Epidermal melanocyte (primary cell): ENCODE results near the gene MYOM1.
A peak's percentile ranks its signal among the peaks of the same experiment; 100 is the strongest.

ENCODE experiments used
- DNase-seq: peaks from one replicate; pipeline ENCODE4 v3.0.0; 2011; ENCODE audit warnings: low spot score; ENCODE audit not compliant: insufficient read length

Gene MYOM1

DNA sequence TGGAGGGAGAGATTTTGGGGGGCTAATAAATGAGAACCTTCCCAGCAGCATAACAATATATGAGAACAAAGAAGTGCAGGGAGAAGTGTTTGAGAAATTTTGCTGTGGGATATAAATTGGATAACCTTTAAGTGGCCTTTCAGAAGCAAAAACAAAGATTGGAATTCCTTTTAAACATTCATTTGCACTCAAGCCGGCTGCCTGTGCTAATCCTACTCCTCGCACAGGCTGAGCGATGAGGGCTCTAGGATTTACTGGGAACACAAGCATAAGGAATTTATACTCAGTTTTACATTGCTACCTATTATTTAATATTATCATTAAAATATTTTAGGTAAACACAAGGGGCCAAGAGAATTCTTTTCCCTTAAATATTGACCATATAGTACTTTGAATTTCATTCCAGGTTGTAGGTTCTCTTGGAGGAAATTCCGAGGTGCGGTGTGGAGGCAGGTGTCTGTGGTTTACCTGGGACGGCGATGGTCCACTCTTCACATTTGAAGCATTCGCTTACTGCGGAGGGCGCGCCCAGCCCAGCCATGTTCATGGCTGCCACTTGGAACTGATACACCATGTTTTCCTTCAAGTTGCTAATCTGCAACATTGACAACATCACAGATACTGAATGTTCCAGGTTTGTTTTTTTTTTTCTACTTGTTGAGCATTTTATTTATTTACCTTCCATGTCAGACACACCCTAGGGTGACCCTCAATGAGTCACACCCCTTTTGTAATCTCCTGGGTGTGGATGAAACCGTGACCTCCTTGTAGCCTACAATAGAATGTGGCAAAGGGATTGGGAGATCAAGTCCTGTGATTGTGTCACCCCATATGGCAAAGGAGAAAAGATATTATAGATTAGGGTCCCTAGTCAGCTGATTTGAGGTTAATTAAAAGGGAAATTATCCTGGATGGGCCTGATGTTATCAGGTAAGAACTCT, 100.1 kb downstream of the MYOM1 start:
- no peak for DNase-seq

DNA sequence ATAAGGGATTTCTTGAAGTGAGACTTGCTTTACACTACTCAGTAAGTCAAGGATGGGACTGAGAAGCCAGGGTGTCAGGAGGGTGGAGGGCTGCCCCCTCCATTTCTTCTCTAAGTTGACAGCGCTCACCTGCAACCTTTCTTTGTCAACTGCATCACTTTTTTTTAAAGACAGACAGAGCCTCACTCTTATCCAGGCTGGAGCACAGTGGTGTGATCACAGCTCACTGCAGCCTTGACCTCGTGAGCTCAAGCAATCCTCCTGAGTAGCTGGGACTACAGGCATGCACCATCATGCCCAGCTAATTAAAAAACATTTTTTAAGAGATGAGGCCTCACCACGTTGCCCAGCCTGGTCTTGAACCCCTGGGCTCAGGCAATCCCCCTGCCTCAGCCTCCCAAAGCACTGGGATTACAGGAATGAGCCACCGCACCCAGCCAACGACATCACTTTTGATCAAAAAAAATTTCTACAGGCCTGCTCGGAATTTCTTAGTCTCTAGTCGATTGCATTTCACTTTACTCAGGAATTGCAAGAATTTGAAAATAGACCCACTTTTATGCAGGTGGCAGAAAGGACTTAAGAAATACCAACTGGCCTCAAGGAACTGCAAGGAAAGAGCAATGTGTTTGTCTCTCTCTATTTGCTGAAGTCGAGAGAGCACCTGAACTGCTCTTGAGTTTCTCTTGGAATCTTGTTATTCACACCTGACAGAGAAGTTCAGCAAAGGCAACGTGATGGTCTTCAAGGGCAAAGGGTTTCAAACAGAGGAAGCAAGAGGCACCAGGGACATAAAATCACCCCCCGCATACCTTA, 101.4 kb downstream of the MYOM1 start:
- DNase-seq = no peak

- no peak for DNase-seq
These were observed 102.1 kb downstream of the MYOM1 start for GRCh38 chr18:3117493-3118192.

- DNase-seq = no peak
These were observed 104.2 kb downstream of the MYOM1 start for GRCh38 chr18:3115447-3116030.

- no peak for DNase-seq
These were observed 105.3 kb downstream of the MYOM1 start for GRCh38 chr18:3114451-3114850.

DNA sequence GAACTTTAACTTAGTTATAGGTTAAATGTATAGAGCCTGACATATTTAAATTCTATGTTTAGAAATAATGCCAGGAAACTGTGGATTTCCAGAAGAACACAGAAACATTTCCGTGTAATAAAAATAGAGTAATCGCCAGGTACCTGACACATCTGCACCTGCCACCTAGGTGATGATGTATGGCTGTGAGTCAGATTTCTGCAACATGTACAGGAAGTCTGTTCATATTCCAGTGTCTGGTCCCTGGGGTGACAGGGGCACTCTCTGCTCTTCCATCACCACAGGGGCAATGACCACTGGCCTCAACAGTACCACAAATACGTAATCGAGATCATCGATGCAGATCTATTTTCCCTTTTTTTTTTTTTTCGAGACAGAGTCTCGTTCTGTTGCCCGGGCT, 105.7 kb downstream of the MYOM1 start:
- DNase-seq = no peak

DNA sequence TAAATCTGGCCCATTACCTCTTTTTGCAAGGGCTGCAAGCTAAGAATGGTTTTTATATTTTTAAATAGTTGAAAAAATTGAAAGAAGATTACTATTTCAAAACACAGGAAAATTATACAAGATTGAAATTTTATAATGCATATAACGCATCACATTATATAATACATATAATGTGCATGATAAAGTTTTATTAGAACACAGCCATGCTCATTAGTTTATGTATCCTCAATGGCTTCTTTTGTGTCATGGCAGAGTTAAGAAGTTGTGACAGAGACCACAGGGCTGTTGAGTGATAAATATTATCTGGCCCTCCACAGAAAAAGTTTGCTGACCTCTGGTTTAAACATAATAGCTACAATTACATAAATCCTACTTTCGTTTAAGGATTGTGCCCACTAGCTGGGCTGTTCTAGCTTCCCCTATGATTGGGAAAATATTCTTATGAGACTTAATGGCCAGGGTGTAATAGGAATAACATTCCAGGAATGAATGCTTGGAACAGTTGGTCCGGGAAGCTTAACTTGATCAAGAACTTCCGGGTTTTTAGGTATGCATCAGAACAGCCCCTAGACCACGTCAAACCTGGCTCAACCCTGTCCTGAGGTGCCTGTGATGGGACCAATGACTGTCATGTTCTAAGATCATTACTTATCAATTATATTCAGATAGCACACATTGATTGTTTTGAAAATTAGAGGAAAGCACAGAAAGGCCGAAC, 108.1 kb downstream of the MYOM1 start:
- DNase-seq = no peak

DNA sequence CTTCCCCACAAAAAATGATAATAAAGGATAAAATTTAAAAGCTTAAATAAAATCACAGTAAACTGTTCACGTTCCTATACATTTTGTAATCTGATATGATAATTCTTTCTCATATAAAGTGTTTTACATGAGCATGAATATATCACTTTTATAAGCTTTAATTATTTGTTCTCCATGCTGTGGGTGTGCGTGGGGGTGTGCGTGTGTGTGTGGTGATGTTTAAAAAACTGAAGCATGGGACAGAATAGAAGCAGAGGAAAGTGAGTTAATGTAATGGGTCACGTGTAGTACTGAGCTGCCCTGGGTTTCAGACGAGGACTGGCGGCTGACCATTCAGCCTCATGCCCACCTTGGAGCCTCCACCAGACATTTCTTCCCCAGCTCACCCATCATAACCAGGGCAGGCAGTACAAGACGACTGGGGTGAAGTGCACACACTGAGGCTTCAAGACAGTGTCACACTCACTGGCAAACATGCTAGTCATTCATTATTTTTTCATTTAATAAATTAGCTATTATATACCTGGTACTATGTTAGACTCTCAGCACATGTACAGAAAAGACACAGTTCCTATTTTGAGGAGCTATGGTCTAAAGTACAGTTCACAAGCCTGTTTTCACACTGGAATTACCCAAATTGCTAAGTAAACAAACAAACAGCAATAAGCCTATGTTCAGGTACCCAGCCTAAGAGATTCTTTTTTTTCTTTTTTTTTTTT, 109.6 kb downstream of the MYOM1 start:
- DNase-seq = no peak

GRCh38 chr18:3107740-3108151, 112.0 kb downstream of the MYOM1 start:
- DNase-seq = no peak

DNA sequence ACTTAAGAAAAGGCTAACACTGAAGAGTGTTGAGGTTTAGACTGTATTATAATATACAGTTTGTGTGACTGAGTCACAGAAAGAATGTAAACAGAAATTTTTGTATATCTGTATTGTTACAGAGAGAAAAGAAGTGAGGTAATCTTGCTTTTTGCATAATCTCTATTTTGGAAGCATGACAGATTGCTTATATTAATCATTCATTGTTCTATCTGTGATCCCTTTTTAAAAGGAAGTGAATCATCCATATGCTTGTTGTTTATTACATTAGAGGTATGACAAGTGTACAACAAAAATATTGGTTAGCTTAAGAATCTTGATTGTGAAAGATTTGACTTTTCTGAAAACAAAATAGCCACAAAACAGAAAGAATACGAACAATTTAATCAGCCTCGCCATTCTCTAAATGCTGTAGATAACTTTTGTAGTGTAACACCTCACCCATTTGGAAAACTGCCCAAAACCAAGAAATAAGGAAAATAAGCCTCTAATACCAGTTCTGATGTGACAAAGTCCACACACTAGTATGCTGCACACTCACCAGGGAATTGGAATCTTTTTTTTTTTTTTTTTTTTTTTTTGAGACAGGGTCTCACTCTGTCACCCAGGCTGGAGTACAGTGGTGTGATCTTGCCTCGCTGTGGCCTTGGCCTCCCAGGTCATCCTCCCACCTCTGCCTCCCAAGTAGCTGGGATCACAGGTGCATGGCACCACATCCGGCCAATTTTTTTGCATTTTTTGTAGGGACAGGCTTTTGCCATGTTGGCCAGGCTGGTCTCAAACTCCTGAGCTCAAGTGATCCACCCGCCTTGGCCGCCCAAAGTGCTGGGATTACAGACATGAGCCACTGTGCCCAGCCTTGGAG, 115.3 kb downstream of the MYOM1 start:
- DNase-seq = no peak

GRCh38 chr18:3103576-3103975, 116.2 kb downstream of the MYOM1 start:
- no peak for DNase-seq

- DNase-seq = no peak
These were observed 116.8 kb downstream of the MYOM1 start for GRCh38 chr18:3102983-3103382.

GRCh38 chr18:3100498-3101132, 119.2 kb downstream of the MYOM1 start:
- no peak for DNase-seq

DNA sequence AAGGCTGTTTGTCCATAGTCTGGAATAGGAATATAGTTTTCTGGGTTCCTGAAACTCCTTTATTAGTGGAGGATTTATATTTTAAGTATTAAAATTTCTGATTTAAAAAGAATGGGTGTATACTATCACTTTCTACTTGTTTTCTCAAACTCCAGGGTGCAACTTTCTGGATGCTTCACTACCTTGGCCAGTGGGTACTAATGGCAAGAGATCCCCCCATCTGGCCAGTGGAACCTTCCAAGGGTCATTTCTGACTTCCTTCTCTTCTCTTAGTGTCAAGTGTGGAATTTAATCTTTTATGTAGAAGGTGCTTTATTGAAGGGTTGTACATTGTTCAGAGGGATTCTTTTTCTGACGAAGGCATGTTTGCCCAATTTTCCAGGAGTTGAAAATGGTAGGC, 120.4 kb downstream of the MYOM1 start:
- DNase-seq = no peak

DNA sequence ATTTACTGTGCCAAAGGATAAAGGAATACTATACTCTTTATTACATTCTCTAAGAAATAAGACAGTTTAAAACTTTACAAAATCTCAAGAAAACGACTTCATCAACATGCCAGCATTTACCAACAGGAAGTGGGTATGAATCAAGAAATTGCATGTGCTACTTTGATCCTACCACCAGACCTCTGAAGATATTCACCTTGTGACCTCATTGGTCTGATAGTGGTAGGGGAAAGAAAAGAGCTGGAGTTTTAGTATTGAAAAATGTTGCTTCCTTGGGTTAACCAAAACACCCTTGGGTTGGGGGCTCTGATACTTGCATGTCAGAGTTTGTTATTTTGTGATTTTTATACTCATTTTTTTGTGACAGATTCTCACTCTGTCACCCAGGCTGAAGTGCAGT, 122.7 kb downstream of the MYOM1 start:
- peak; percentile 19 for DNase-seq

- DNase-seq = no peak
These were observed 123.8 kb downstream of the MYOM1 start for GRCh38 chr18:3095921-3096320.

GRCh38 chr18:3094338-3094684, 125.5 kb downstream of the MYOM1 start:
- no peak for DNase-seq

GRCh38 chr18:3093624-3094337, 126.0 kb downstream of the MYOM1 start:
- DNase-seq = no peak
